HG02840 (cell line): ENCODE results near the gene SLC1A3.
A peak's percentile ranks its signal among the peaks of the same experiment; 100 is the strongest.

Experiments used
- ATAC-seq: cut with Tn5 transposase; IDR thresholded peaks from one replicate; pipeline ENCODE4 v1.9.1; 2021; ENCODE audit warnings: mild to moderate bottlenecking, moderate library complexity, moderate number of reproducible peaks; ENCODE audit not compliant: unreplicated experiment, low FRiP score

Gene SLC1A3

GRCh38 chr5:36680066-36680465 is 73.7 kb downstream of the SLC1A3 start:
- no peak for ATAC-seq

GRCh38 chr5:36681711-36682110 is 75.3 kb downstream of the SLC1A3 start:
- no peak for ATAC-seq

GRCh38 chr5:36682499-36682898 is 76.1 kb downstream of the SLC1A3 start:
- ATAC-seq, result no peak

GRCh38 chr5:36683821-36684434 is 77.5 kb downstream of the SLC1A3 start:
- no peak for ATAC-seq

- ATAC-seq, result no peak
Measured at GRCh38 chr5:36685631-36686288, 79.4 kb downstream of the SLC1A3 start.

- ATAC-seq, result no peak
Measured at GRCh38 chr5:36686881-36687280, 80.5 kb downstream of the SLC1A3 start.

GRCh38 chr5:36688722-36689121 is 82.3 kb downstream of the SLC1A3 start:
- no peak for ATAC-seq

GRCh38 chr5:36689225-36689624 is 82.8 kb downstream of the SLC1A3 start:
- no peak for ATAC-seq

GRCh38 chr5:36690041-36690961 is 83.9 kb downstream of the SLC1A3 start:
- ATAC-seq, result peak; percentile 68

- ATAC-seq, result no peak
Measured at GRCh38 chr5:36691226-36691625, 84.8 kb downstream of the SLC1A3 start.

- ATAC-seq, result no peak
Measured at GRCh38 chr5:36691696-36692371, 85.4 kb downstream of the SLC1A3 start.

- peak; percentile 60 for ATAC-seq
Measured at GRCh38 chr5:36692791-36693763, 86.7 kb downstream of the SLC1A3 start.

- no peak for ATAC-seq
Measured at GRCh38 chr5:36694351-36694750, 87.9 kb downstream of the SLC1A3 start.

- ATAC-seq, result no peak
Measured at GRCh38 chr5:36696059-36696673, 89.8 kb downstream of the SLC1A3 start.

GRCh38 chr5:36698031-36698430 is 91.6 kb downstream of the SLC1A3 start:
- no peak for ATAC-seq

- peak; percentile 93 for ATAC-seq
Measured at GRCh38 chr5:36701085-36701698, 94.8 kb downstream of the SLC1A3 start.

- ATAC-seq, result no peak
Measured at GRCh38 chr5:36703245-36703860, 96.9 kb downstream of the SLC1A3 start.

GRCh38 chr5:36704131-36704530 is 97.7 kb downstream of the SLC1A3 start:
- no peak for ATAC-seq
